ENCODE measurements around the gene FXYD6.

DNA sequence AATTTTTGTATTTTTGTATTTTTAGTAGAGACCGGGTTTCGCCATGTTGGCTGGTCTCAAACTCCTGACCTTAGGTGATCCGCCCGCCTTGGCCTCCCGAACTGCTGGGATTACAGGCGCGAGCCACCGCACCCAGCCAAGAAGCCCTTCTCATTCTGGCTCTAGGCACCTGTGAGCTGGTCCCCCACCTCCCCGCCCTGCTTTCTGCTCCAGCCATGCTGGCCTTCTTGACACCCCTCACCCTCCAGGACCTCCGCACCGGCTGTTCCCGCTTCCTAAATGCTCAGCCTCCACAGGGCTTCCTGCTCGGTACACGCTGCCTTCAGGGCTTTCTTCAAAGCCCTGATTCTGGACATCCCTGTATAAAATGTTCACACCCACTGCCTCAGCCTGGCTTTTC, 46.4 kb downstream of the FXYD6 start:
- TF ChIP-seq YY1 (IDR thresholded peaks at IDR 0.05): no peak
- no peak for TF ChIP-seq REST (IDR thresholded peaks at IDR 0.05)
- TF ChIP-seq JUND (IDR thresholded peaks at IDR 0.05): no peak
- TF ChIP-seq, protein P1, sequence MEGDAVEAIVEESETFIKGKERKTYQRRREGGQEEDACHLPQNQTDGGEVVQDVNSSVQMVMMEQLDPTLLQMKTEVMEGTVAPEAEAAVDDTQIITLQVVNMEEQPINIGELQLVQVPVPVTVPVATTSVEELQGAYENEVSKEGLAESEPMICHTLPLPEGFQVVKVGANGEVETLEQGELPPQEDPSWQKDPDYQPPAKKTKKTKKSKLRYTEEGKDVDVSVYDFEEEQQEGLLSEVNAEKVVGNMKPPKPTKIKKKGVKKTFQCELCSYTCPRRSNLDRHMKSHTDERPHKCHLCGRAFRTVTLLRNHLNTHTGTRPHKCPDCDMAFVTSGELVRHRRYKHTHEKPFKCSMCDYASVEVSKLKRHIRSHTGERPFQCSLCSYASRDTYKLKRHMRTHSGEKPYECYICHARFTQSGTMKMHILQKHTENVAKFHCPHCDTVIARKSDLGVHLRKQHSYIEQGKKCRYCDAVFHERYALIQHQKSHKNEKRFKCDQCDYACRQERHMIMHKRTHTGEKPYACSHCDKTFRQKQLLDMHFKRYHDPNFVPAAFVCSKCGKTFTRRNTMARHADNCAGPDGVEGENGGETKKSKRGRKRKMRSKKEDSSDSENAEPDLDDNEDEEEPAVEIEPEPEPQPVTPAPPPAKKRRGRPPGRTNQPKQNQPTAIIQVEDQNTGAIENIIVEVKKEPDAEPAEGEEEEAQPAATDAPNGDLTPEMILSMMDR (IDR thresholded peaks at IDR 0.05; ENCODE audit: low read depth, low read length, missing input control): no peak
